ENCODE results near the gene TEAD1.

The TEAD1 gene

GRCh38 chr11:12794576-12795230, 120.5 kb downstream of the TEAD1 start:
- TF ChIP-seq TAF1 (IDR thresholded peaks at IDR 0.05; ENCODE audit: borderline replicate concordance, insufficient read depth, low read length), result no peak
- no peak for TF ChIP-seq POLR2AphosphoS5 (IDR thresholded peaks at IDR 0.05; ENCODE audit: low read depth, low read length)
- no peak for TF ChIP-seq REST (IDR thresholded peaks at IDR 0.05; ENCODE audit: insufficient read depth in 1 of 2, low read depth in 2 of 2, low read length in 2 of 2)
- TF ChIP-seq SIN3A (IDR thresholded peaks at IDR 0.05; ENCODE audit: borderline replicate concordance, insufficient read depth, low read length), result no peak
- no peak for TF ChIP-seq FOXP2 (optimal IDR thresholded peaks at IDR 0.05; ENCODE audit: borderline replicate concordance, extremely low read depth, extremely low read length, insufficient read depth)

- TF ChIP-seq TAF1 (IDR thresholded peaks at IDR 0.05; ENCODE audit: borderline replicate concordance, insufficient read depth, low read length), result no peak
- TF ChIP-seq SIN3A (IDR thresholded peaks at IDR 0.05; ENCODE audit: borderline replicate concordance, insufficient read depth, low read length), result no peak
- TF ChIP-seq POLR2AphosphoS5 (IDR thresholded peaks at IDR 0.05; ENCODE audit: low read depth, low read length), result no peak
- no peak for TF ChIP-seq REST (IDR thresholded peaks at IDR 0.05; ENCODE audit: insufficient read depth in 1 of 2, low read depth in 2 of 2, low read length in 2 of 2)
- TF ChIP-seq FOXP2 (optimal IDR thresholded peaks at IDR 0.05; ENCODE audit: borderline replicate concordance, extremely low read depth, extremely low read length, insufficient read depth), result no peak
Observed at GRCh38 chr11:12797996-12798395, 123.8 kb downstream of the TEAD1 start.

GRCh38 chr11:12798609-12799011, 124.4 kb downstream of the TEAD1 start:
- TF ChIP-seq POLR2AphosphoS5 (IDR thresholded peaks at IDR 0.05; ENCODE audit: low read depth, low read length) (no peak), FOXP2 (optimal IDR thresholded peaks at IDR 0.05; ENCODE audit: borderline replicate concordance, extremely low read depth, extremely low read length, insufficient read depth) (no peak), REST (IDR thresholded peaks at IDR 0.05; ENCODE audit: insufficient read depth in 1 of 2, low read depth in 2 of 2, low read length in 2 of 2) (no peak), TAF1 (IDR thresholded peaks at IDR 0.05; ENCODE audit: borderline replicate concordance, insufficient read depth, low read length) (no peak), SIN3A (IDR thresholded peaks at IDR 0.05; ENCODE audit: borderline replicate concordance, insufficient read depth, low read length) (no peak)

- TF ChIP-seq FOXP2 (optimal IDR thresholded peaks at IDR 0.05; ENCODE audit: borderline replicate concordance, extremely low read depth, extremely low read length, insufficient read depth) (no peak), REST (IDR thresholded peaks at IDR 0.05; ENCODE audit: insufficient read depth in 1 of 2, low read depth in 2 of 2, low read length in 2 of 2) (no peak), TAF1 (IDR thresholded peaks at IDR 0.05; ENCODE audit: borderline replicate concordance, insufficient read depth, low read length) (no peak)
Observed at GRCh38 chr11:12799334-12799835, 125.2 kb downstream of the TEAD1 start.
